Mucosa of rectum (tissue), 2 donors: Measurements from ENCODE around the gene CDK8.

Experiments
- H3K27ac ChIP-seq, 2 donors: one replicate each; pipeline ENCODE4 v1.7.0; 2013; ENCODE audit warnings: inconsistent platforms in 2 of 2, low read depth in 2 of 2, low read length in 2 of 2
- H3K27me3 ChIP-seq, 2 donors: one replicate each; pipeline ENCODE4 v1.7.0; 2013; ENCODE audit warnings: low read length in 2 of 2; ENCODE audit not compliant: control insufficient read depth in 2 of 2, insufficient read depth in 2 of 2
- H3K36me3 ChIP-seq, 2 donors: one replicate each; pipeline ENCODE4 v1.7.0; 2013; ENCODE audit warnings: low read length in 2 of 2; ENCODE audit not compliant: control insufficient read depth in 2 of 2, insufficient read depth in 2 of 2
- H3K4me1 ChIP-seq, 2 donors: one replicate each; pipeline ENCODE4 v1.7.0; 2013; ENCODE audit warnings: low read length in 2 of 2, mild to moderate bottlenecking in 1 of 2; ENCODE audit not compliant: control insufficient read depth in 2 of 2, insufficient read depth in 2 of 2
- H3K4me3 ChIP-seq, 2 donors: one replicate each; pipeline ENCODE4 v1.7.0; 2013; ENCODE audit warnings: low read length in 2 of 2
- H3K9ac ChIP-seq, 2 donors: one replicate each; pipeline ENCODE4 v1.7.0; 2013; ENCODE audit warnings: low read length in 2 of 2, low read depth in 1 of 2, mild to moderate bottlenecking in 1 of 2
- H3K9me3 ChIP-seq, 2 donors: one replicate each; pipeline ENCODE4 v1.7.0; 2013; ENCODE audit warnings: low read length in 2 of 2; ENCODE audit not compliant: control insufficient read depth in 2 of 2
- donor health status: healthy.
- donor health status: Normal muscosa, but diverticular disease.

The CDK8 gene

DNA sequence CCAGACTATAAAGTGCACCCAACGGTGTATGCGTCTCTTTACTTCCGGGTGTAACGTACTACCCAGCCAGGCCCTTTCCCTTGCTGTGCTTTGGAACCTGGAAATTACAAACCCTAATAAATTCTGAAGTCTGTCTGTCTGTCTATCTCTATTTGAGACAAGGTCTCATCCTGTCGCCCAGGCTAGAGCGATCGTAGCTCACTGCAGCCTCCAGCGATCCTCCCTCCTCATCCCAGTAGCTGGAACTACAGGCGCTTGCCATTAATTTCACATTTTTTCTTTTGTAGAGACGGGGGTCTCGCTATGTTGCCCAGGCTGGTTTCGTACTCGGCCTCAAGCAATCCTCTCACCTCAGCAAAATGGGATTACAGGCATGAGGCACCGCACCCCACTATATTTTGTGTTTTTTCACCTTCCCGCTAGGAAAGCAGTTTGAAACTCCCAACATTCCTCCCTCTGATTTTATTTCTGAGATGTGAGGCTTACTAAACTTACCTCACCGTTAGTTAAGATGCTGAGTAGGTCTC lies 31.3 kb upstream of the CDK8 start:
- Histone ChIP-seq H3K36me3 (peaks cover 12 to 21% of the 10 kb centered on the region in 2 donors), H3K4me1 (peaks cover 11 to 15% of the 10 kb centered on the region in 2 donors), H3K9ac (peak overlapping the region; percentile 94 to 99), H3K27me3 (no peaks in the 10 kb centered on the region), H3K4me3 (peak overlapping the region; percentile 93 to 100), H3K27ac (peak overlapping the region; percentile 98 to 99), H3K9me3 (no peaks in the 10 kb centered on the region)

GRCh38 chr13:26225896-26226617 lies 27.9 kb upstream of the CDK8 start:
- no peak overlapping the region for H3K27ac ChIP-seq
- no peaks in the 10 kb centered on the region for H3K9me3 ChIP-seq
- no peaks in the 10 kb centered on the region for H3K27me3 ChIP-seq
- no peak overlapping the region for H3K4me3 ChIP-seq
- no peaks in the 10 kb centered on the region for H3K36me3 ChIP-seq
- no peak overlapping the region for H3K9ac ChIP-seq
- H3K4me1 ChIP-seq: peaks cover 6 to 7% of the 10 kb centered on the region in 2 donors

GRCh38 chr13:26227166-26227971 lies 26.6 kb upstream of the CDK8 start:
- H3K4me3 ChIP-seq: no peak overlapping the region
- H3K36me3 ChIP-seq: no peaks in the 10 kb centered on the region
- no peak overlapping the region for H3K9ac ChIP-seq
- H3K4me1 ChIP-seq: peaks cover 6% of the 10 kb centered on the region in 2 donors
- no peaks in the 10 kb centered on the region for H3K9me3 ChIP-seq
- no peak overlapping the region for H3K27ac ChIP-seq
- no peaks in the 10 kb centered on the region for H3K27me3 ChIP-seq

- Histone ChIP-seq H3K9ac (no peak overlapping the region), H3K4me3 (no peak overlapping the region), H3K27ac (no peak overlapping the region), H3K36me3 (no peaks in the 10 kb centered on the region), H3K9me3 (no peaks in the 10 kb centered on the region), H3K4me1 (no peaks in the 10 kb centered on the region), H3K27me3 (no peaks in the 10 kb centered on the region)
Observed at GRCh38 chr13:26228096-26228495, 25.8 kb upstream of the CDK8 start.

DNA sequence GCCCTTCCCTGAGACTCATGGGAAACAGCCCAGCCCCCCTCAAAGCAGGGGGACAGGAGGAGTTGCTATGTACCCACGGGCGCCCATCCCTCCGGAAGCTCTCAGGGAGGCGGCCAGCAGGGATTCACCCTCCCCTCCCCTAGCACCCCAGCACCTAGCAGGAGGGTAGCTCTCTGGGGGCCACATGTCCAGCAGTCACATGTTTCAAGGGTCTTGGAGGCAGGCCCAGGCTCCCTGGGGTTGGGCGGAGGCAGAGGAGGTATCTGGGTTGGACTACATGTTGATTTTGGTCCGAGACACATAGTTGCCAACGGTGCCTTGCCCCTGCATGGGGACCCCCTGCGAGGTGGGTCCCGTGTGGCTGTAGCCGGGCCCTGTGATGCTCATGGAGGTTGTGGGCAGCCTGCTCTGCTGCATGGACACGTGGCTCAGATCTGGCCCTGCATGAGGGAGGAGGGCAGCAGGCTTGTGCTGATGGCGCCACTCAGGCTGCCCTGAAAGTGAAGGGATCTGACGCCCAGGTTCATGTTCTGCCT lies 24.8 kb upstream of the CDK8 start:
- no peaks in the 10 kb centered on the region for H3K36me3 ChIP-seq
- H3K4me1 ChIP-seq: no peaks in the 10 kb centered on the region
- H3K4me3 ChIP-seq: no peak overlapping the region
- H3K27me3 ChIP-seq: no peaks in the 10 kb centered on the region
- no peaks in the 10 kb centered on the region for H3K9me3 ChIP-seq
- no peak overlapping the region for H3K9ac ChIP-seq
- H3K27ac ChIP-seq: no peak overlapping the region

DNA sequence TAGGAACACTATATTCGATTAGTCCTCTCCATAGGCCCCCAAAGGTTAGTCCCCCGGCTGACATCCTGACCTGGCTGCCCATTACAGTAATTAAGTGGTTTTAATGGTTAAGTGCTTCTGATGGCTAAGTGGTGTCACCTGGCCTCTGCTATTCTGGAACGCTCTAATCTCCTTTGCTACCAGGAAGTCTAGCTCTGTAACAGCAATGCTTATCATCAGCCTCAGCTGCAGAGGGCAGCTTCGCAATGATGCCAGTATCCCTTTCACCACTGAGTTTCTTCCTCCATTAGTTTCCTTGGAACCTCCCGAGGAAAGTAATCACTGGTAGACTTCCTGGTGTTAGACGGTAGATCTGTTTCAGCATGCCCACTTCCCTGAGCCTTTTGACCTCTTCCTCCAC lies 23.2 kb upstream of the CDK8 start:
- no peak overlapping the region for H3K4me3 ChIP-seq
- no peaks in the 10 kb centered on the region for H3K4me1 ChIP-seq
- no peak overlapping the region for H3K27ac ChIP-seq
- H3K27me3 ChIP-seq: no peaks in the 10 kb centered on the region
- H3K9me3 ChIP-seq: no peaks in the 10 kb centered on the region
- no peak overlapping the region for H3K9ac ChIP-seq
- H3K36me3 ChIP-seq: no peaks in the 10 kb centered on the region

DNA sequence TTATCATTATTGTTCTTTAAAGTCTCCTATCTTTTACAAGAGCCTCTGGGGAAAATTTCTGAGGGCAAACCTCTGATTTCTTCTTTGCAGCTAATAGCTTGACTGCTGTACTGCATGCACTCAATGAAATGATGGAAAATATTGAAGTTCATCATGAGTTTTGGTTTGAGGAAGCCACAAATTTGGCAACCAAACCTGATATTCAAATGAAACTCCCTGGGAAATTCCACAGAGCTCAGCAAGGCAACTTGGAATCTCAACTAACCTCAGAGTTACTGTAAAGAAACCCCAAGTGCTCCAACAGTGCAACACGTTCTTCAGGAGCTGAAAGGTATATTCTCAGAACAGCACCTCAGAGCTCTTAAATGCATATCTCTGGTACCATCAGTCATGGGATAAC lies 17.6 kb upstream of the CDK8 start:
- Histone ChIP-seq H3K27me3 (no peaks in the 10 kb centered on the region), H3K36me3 (no peaks in the 10 kb centered on the region), H3K4me3 (no peak overlapping the region), H3K9me3 (no peaks in the 10 kb centered on the region), H3K4me1 (no peaks in the 10 kb centered on the region), H3K9ac (no peak overlapping the region), H3K27ac (no peak overlapping the region)

- Histone ChIP-seq H3K9ac (no peak overlapping the region), H3K9me3 (no peaks in the 10 kb centered on the region), H3K27me3 (peaks cover 0 to 4% of the 10 kb centered on the region in 2 donors), H3K4me1 (no peaks in the 10 kb centered on the region), H3K27ac (no peak overlapping the region), H3K36me3 (no peaks in the 10 kb centered on the region), H3K4me3 (no peak overlapping the region)
Observed at GRCh38 chr13:26246154-26246553, 7.8 kb upstream of the CDK8 start.

DNA sequence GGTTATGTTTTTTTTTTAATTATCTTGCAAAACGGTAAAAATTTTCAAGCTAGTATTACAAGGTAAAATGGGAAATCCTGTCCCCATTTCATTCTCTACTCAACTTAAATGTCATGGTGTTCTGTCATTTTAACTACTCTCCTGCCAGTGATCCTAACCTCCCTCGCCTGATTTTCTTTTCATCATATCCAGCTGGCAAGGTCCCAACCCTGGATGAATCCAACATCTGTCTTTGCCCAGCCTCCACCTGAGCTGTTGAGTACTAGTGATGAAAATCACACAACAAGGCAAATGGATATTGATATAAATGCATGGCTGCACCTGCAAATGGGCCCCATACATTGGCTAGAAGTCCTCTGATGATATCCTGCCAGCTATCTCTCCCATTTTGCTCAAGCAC lies 6.9 kb upstream of the CDK8 start:
- no peak overlapping the region for H3K4me3 ChIP-seq
- H3K9me3 ChIP-seq: no peaks in the 10 kb centered on the region
- peaks cover 0 to 4% of the 10 kb centered on the region in 2 donors for H3K27me3 ChIP-seq
- no peak overlapping the region for H3K9ac ChIP-seq
- H3K4me1 ChIP-seq: no peaks in the 10 kb centered on the region
- no peaks in the 10 kb centered on the region for H3K36me3 ChIP-seq
- H3K27ac ChIP-seq: no peak overlapping the region

- no peaks in the 10 kb centered on the region for H3K4me1 ChIP-seq
Observed at GRCh38 chr13:26247608-26248007, 6.3 kb upstream of the CDK8 start.

More at GRCh38 chr13:26247608-26248007, 6.3 kb upstream of the CDK8 start:
- no peak overlapping the region for H3K9ac ChIP-seq
- H3K27me3 ChIP-seq: peaks cover 0 to 4% of the 10 kb centered on the region in 2 donors
- no peak overlapping the region for H3K4me3 ChIP-seq
- H3K9me3 ChIP-seq: no peaks in the 10 kb centered on the region
- H3K36me3 ChIP-seq: no peaks in the 10 kb centered on the region
- no peak overlapping the region for H3K27ac ChIP-seq
